Measurements from ENCODE around the gene WRNIP1. TPM values are rescaled to one million over a fixed set of nuclear protein-coding genes. Genes with fewer than 3 reads are reported as not detected.
"Not testable (repeated sequence)": the region's sequence is repeated elsewhere in the genome, so short reads cannot be mapped to it uniquely, and the experiment has no call there.

Gene WRNIP1
- total RNA-seq, 1 donor from 2014 or later: 50.1 TPM

DNA sequence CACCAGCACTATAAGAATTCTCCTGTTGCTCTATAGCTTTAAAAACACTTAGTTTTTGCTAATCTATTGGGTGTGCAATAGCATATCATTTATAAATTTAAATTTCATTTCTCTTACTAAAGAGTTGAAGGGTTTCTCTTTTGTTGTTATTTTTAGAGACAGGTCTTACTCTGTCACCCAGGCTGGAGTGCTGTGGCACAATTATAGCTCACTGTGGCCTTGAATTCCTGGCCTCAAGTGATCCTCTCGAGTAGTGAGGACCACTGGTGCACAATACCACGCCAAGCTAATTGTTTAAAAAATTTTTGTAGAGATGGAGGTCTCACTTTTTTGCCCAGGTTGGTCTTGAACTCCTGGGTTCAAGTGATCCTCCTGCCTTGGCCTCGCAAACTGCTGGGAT lies 6.2 kb upstream of the WRNIP1 start:
- DNase-seq (ENCODE audit: low spot score in 2 of 2): no peak
- FAIRE-seq: no peak

DNA sequence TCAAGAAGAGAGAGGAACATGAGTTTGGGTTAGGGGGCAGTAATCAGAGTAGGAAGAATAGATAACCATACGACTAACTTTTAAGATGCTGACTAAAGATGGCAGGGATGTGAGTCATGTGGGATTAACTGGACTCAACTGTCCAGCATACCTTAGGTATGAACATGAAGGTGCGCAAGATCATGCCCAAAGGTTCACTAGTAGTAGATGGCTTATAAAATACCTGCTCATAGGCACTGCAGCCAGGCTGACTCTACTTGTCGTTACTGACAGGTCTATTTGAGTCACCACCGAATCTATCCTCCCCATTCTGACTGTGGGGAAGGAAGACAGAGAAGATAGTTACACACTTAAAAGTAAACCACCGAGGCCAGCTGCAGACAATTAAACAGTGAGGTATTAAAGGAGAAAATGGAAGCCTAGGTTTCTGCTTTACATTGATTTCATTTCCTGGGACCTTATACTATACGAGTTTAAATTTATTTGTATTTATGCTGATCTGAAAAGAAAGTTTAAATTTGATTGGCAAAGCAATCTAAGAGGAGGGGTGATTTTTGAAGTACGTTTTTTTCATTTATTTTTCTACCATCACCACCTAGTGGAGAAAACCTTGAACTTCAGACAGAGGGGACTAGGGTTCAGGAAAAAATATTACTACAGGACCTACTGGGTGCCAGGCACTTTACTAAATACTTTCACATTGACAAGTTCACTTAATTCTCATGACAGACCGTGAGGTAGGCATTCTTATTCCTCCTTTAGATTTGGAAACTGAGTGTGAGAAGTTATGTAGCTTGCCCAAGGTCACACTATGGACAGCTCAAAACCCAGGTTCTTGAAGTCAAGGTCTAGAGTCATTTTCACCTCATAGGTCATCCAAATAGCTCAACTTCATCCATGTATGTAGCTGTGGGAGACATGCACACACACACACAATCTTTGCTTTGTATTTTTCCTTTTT lies 4.0 kb upstream of the WRNIP1 start:
- FAIRE-seq: no peak
- DNase-seq (ENCODE audit: low spot score in 2 of 2): no peak

DNA sequence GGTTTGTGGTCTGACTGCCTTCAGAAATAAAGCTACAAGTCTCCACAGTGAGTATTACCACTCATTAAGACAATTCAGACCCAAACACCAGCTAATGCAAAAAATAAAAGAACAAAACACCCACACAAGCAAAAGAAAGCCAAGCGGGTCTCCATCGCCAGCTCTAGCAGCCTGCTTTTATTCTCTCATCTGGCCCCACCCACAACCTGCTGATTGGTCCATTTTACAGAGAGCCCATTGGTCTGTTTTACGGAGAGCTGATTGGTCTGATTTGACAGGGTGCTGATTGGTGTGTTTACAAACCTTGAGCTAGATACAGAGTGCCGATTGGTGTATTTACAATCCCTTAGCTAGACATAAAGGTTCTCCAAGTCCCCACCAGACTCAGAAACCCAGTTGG lies 2.3 kb upstream of the WRNIP1 start:
- not testable (repeated sequence) for FAIRE-seq; DNase-seq (ENCODE audit: low spot score in 2 of 2)

DNA sequence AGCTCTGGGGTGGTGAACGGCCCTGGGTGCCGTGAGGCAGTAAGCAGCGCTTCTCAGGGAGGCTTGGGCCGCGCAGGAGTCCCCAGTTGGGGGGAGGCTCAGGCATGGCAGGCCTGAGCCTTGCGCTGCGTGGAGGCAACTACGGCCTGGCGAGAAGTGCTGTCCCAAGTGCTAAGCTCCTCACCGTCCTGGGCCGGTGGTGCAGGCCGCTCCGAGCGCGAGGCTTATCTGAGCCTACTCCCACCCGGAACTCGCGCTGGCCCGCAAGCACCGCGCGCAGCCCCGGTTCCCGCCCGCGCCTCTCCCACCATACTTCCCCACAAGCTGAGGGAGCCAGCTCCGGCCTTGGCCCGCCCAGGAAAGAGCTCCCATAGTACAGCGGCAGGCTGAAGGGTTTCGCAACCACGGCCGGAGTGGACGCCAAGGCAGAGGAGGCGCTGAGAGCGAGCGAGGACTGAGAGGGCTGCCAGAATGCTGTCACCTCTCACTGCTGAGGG lies 1.8 kb upstream of the WRNIP1 start:
- FAIRE-seq: no peak

DNA sequence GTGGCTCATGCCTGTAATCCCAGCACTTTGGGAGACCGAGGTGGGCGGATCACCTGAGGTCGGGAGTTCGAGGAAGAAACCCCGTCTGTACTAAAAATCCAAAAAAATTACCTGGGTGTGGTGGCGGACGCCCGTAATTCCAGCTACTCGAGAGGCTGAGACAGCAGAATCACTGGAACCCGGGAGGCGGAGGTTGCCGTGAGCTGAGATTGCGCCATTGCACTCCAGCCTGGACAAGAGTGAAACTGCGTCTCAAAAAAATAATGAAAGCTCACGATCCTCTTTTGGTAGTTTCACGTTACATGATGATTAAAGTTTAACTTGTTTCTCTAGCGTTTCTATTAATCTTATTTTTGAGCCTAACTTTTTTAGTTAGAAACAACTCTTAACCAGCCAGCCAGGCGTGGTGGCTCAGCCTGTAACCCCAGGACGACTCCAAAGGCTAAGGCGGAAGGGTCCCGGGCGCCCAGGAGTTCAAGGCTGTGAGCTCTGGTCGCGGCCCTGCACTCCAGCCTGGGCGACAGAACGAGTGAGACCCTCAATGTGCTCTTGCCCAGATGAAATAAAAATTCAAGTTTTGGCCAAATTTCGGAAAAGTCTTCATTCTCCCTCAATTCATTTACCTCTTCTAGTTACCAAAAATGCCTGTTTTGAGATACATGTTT lies 1.2 kb upstream of the WRNIP1 start:
- DNase-seq (ENCODE audit: low spot score in 2 of 2) (no peak), FAIRE-seq (no peak)

More for the DNA sequence above, 1.8 kb upstream of the WRNIP1 start:
- no peak for DNase-seq (ENCODE audit: low spot score in 2 of 2)

DNA sequence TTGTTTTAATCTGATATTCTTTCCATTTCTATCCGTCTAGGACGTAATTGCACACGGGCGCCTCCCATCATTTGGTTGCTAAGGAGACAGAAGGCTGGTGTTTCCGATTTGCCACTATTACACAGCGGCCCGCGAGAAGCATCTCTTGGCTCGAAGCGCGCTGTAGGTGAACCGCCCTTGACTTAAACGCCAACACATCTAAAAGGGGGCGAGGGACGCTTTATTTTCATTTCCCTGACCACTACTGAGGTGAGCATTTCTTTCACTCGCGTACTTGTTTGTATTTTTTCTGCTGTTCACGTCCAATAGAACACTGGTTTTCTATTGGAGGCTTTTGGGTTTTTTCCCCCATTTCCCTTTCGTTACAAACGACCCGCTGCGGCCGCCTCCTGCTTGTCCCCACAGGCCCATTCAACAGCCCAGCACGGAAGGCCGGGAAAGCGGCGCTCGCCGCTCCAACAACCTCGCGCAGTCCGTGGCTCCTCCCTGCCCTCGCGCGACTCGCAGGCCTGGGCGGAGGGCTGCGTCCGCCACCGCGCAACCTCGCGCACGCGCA lies 505 bp upstream of the WRNIP1 start:
- no peak for FAIRE-seq
- peak; percentile 67 to 79 for DNase-seq (ENCODE audit: low spot score in 2 of 2)

DNA sequence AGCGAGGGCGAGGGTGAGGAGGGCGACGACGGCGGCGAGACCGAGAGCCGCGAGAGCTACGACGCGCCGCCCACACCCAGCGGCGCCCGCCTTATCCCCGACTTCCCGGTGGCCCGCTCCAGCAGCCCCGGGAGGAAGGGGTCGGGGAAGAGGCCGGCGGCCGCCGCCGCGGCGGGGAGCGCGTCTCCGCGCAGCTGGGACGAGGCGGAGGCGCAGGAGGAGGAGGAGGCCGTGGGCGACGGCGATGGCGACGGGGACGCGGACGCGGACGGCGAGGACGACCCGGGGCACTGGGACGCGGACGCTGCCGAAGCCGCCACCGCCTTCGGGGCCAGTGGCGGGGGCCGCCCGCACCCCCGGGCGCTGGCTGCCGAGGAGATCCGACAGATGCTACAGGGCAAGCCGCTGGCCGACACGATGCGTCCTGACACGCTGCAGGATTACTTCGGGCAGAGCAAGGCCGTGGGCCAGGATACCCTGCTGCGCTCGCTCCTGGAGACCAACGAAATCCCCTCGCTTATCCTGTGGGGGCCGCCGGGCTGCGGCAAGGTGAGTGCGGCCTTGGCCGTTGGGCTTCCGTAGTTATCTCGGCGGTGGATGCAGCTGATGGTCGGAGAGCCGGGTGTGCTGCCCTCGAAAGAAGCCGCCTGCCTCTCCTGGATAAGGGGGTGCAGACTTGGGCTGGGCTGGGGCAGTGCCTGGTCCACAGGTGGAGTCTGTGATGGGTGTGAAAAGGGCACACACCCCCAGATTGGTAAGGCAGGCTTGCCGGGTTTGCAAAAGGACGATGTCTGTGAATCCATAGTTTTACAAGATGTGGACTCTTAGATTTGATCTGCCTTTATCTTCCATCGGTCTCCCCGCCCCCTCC lies 938 bp downstream of the WRNIP1 start:
- FAIRE-seq (no peak), DNase-seq (ENCODE audit: low spot score in 2 of 2) (peak in 1 of 2 donors; percentile 59)

DNA sequence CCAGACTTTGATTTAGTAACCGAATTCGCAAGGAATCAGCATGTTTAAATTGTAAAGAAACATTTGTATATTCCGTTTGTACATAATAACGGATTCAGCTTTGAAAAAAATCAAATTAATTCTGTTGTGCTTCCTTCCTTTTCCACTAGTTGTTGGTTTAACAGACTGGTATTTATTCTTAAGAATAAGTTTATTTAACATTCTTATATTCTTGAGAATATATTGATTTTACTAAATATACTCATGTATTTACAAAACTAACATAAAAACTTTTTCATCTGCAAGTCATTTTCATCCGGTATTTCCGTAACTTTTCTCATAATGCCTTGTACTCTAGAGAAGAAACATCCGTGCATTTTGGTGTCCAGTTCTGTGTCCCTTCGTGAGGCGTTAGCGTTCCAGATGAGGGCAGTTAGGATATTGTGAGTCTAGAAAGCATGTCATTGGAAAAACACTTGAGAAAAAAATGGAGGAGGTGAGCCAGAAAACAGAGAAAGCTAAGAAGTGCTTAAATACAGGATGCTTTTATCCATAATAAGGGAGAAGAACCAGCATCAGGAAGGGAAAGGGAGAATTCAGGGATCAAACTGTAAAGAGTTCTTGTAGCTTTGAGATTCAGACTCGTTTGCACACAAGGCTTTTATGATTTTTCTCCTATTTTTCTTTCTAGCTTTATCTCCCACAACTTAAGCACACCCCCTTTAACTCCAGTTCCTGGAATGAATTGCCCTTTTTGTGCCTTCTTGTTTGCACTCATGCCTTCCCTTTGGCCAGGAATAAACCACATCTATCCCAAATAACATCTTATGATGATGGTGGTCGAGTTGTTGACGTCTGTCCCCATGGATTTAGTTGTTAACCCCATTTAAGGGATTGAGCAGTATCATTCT lies 1.8 kb downstream of the WRNIP1 start:
- no peak for DNase-seq (ENCODE audit: low spot score in 2 of 2)
- FAIRE-seq: no peak

DNA sequence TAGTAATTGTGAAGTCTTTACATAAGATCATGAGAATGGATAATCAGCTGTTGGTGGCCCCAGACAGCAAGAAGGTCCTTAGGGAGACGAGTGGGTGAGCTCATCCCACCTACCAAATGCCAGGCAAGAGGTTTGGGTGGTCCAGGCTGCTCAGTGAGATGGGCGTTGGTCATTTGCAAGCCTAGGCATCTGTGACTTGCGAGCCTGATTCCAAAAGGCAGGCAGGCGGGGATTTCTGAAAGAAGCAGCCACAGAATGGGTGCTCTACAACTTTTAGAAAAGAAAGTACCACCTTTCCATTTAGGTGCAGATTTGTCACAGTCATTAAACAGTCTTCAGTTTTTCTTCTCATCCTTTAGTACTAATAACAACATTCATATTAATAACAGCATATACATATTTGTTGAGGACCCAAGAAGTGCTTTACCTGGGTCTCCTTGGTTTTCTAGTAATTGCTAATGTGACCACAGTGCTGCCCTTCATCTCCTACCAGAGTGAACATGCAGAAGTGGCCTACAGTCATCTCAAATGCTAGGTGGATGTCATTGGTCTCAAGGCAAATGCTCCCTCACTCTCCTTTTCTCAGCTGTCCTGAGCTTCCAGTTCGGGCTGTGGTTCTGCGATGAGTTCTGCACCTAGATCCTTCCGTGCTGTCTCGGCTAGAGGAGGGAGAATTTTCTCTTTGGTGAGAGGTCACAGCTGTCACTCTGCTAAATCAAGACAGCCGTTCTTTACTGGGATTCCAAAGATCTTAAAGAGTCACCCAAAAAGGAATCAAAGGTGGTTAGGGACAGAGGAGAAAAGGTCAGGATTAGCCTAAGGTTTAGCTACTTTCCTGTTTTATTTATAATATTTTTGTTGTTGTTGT lies 2.7 kb downstream of the WRNIP1 start:
- FAIRE-seq (no peak), DNase-seq (ENCODE audit: low spot score in 2 of 2) (no peak)

DNA sequence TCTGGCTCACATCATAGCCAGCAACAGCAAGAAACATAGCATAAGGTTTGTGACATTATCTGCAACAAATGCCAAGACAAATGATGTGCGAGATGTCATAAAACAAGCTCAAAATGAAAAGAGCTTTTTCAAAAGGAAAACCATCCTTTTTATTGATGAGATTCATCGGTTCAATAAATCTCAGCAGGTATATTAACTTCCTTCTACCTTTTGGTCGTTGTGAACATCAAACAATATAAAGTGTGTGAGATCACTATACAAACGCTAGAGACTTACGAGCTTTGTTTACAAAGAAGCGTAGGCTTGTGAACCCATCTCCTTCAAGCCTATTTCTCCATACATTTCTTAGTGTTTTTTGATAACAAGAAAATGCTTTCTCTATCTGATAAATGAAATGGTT lies 3.5 kb downstream of the WRNIP1 start:
- FAIRE-seq: no peak
- no peak for DNase-seq (ENCODE audit: low spot score in 2 of 2)

DNA sequence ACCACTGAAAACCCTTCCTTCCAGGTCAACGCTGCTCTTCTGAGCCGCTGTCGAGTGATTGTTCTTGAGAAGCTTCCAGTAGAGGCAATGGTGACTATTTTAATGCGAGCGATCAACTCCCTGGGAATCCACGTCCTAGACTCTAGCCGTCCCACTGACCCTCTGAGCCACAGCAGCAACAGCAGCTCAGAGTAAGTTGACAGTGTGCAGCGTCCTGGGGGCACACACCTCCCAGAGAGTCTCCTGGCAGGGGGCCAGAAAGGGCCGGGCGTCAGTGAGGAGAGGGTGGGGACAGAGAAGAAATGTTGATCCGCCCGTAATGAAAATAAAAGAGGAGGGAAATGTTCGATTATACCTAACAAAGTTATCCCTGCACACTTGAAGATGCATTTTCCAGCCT lies 5.0 kb downstream of the WRNIP1 start:
- FAIRE-seq: no peak

DNA sequence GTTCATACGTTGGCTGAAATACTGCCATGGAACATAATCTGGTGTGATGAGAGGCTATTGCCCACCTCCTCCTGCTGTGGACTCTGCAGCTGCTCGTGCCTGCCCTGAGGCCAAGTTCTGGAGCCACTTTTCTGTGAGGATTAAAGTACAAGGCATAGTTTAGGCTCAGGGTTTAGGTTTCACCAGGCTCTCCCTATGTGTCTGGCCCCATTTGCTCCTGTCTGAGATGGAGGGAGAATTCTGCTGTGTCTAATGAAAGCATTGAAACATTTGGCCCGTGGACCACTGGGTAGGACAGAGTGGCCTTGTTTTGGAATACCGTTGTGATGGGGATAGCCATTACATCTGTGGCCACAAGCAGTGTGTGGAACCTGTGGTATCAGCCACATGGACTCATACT lies 5.9 kb downstream of the WRNIP1 start:
- DNase-seq (ENCODE audit: low spot score in 2 of 2) (no peak), FAIRE-seq (no peak)

More for the DNA sequence above, 5.0 kb downstream of the WRNIP1 start:
- DNase-seq (ENCODE audit: low spot score in 2 of 2): no peak

DNA sequence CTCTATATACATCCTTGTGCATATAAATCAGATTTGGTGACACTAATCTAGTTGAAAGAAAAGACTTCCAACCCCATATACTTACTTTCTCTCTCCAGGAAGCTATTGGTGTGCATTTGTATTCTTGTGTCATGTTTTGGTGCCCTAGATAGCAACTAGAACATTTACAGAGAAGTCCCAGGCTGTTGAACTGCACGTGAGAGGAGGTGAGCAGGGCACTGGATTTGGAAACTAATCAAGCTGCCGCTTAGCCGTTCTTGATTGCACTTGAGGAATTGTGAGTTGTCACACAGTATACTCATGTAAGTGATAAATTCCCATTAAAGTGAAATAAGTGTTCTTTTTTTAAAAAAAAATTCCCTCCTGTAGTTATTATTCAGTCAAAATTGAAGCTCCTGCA lies 7.6 kb downstream of the WRNIP1 start:
- DNase-seq (ENCODE audit: low spot score in 2 of 2) (no peak), FAIRE-seq (no peak)

DNA sequence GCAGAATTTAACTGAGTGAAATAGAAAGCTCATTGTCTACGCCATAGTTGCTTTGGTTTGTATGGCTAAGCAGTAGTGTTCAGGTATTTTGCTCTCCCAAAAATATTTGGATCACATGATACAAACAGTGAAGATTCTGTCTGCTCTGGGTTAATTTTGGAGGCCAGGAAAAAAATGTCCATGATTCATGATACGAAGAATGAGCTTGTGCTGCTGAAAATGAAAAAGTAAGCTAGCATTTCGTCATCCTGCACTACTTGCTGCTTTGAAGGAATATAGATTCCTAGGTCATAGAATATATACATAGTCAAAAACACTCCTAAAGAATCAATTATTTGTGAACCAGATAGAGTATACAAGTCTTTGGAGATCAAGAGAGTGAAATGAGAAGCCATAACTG lies 8.3 kb downstream of the WRNIP1 start:
- FAIRE-seq (no peak), DNase-seq (ENCODE audit: low spot score in 2 of 2) (no peak)

DNA sequence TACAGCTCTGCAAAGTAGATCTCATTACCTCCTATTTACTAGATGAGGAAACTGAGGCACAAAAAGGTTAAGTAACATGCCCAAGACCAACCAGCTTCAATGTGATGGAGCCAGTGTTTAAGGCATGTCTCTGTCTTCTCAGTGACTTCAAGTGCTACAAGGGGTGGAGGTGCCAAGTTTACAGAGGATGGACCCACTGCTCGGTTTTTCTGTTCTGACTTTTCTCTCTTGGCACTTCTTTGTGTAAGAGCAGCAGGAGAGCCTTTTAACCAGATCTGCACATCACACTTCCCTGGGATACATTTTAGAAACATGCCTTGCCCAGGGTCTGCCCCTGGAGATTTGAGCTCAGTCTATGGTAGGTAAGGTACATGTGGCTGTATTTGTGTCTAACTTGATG lies 9.8 kb downstream of the WRNIP1 start:
- DNase-seq (ENCODE audit: low spot score in 2 of 2) (no peak), FAIRE-seq (no peak)

DNA sequence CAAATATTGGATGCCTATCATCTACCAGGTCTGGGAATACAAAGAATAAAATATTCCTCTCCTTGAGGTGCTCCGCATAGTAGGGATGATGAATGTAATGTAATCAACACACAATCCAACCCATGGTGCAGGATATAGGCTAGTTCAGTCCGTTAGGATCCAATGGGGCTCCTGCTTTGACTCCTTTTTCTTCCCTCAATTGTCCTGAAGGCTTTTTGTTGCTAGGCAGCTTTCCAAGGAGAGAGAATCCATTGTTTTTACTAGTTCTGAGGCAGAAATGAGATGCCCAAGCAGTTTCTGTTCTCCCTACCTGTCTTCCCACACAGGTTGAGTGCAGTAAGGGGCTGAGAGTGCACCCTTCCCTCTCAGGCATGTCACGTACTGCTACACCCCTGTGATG lies 12.1 kb downstream of the WRNIP1 start:
- DNase-seq (ENCODE audit: low spot score in 2 of 2): no peak
- FAIRE-seq: no peak

DNA sequence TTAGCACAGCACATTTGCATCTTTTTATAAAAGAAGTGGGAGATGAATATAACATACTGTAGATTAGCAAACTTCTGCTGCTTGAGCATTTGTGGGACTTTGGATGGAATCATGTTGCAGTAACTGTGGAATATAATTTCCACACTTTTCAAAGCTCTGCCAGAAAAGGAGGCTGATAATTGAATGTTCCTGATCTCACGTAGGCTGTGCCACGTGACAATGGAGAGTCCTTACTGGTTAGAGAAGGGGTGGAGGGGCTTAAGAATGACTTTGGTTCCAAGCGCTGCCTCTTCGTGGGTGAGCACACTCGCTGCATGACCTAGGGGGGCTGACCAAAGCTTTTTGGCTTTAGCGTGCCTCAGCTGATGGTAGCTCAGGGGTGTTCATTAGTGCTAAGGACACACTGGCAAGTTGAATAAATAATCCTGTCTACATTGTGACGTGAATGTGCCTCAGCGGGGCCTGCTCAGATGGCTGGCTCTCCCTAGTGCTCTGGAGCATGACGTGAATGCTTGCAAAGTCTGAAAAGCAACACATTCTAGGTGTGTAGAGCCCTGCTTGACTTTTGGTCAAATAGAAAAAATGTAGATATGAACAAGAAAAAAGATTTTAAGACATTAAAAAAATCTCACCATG lies 15.0 kb downstream of the WRNIP1 start:
- no peak for DNase-seq (ENCODE audit: low spot score in 2 of 2)

More for the DNA sequence above, 15.0 kb downstream of the WRNIP1 start:
- FAIRE-seq: no peak

Measured in frontal cortex (tissue), 4 donors.